Measurements from ENCODE around the gene PIP4K2B.
A peak's percentile ranks its signal among the peaks of the same experiment; 100 is the strongest.

PIP4K2B gene

DNA sequence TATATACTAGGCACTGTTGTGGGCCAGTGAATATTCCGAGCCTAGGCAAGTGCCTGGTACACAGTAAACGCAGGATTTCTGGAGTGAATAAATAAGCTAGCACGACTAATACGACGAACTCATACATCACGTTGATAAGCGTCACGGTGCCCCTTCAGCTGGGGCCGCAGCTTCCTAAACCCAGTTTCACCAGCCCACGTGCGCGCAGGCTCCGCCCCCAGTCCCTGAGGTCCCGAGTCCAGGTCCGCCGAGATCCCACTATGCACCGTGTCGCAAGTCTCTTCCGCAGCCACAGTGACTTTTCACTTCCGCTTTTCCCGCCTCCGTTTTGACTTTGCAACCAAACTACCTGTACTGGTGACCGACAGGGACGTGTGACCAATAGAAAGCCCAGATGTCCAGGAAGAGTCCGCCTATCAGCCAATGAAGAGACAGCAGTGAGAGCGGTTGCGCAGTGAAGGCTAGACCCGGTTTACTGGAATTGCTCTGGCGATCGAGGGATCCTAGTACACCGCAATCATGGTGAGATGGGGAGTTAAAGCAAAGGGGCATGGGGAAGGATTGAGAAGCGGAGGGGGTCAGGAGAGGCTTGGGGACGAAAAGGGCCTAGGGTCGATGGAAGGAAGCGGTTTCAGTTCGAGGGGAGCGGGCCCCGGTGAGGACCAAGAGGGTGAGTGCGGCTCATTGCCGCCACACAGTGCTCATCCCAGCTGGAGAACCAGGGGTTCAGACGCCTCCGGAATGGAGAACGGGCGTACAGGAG, 46.9 kb downstream of the PIP4K2B start, which contains the start of gene PSMB3:
Gene PSMB3, plus strand, starts transcription at position 434 of the 763 bp plus-strand sequence. Its CDS starts 86 bp downstream, at position 520.
- DNase-seq (peak; percentile 98), ATAC-seq (replicated peaks) (peak; percentile 89 to 91)
- Mint-ChIP-seq H3K4me3 (peak within 1 kb of the TSS; percentile 95 to 97), H3K27me3 (peaks cover 22 to 27% of the 10 kb centered on the region in 2 donors), H3K27ac (peak within 1 kb of the TSS; percentile 97), H3K36me3 (peaks cover 21 to 27% of the 10 kb centered on the region in 2 donors), H3K4me1 (peaks cover 30 to 44% of the 10 kb centered on the region in 2 donors), H3K9me3 (no peaks in the 10 kb centered on the region)

DNA sequence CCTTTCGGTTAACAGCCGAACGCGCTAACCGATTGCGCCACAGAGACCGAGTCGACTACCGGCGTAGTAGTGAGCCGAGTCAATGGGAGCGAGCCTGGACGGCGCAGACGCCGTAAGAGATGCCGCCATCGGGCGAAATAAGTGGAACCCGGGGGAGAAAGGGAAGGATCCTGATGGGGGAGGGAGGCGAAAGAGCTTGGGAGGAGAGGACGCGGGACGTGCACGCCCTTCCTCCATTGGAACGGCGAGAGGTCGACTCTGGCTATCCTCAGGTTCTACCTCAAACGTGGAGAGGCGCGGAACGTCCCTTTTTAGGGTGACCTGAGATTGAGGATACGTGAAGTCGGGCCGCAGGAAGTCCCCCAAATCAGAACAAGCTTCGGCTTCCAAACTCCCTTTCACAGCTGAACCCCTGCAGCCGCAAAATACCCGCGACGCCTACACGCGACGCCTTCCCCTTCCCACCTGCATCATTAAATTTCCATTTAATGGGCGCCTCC, 47.5 kb downstream of the PIP4K2B start:
- Mint-ChIP-seq H3K4me3 (peak overlapping the region; percentile 95 to 97), H3K27me3 (peaks cover 24 to 30% of the 10 kb centered on the region in 2 donors), H3K36me3 (peaks cover 21 to 27% of the 10 kb centered on the region in 2 donors), H3K9me3 (no peaks in the 10 kb centered on the region), H3K27ac (peak overlapping the region; percentile 97), H3K4me1 (peaks cover 31 to 47% of the 10 kb centered on the region in 2 donors)
- ATAC-seq (replicated peaks) (peak; percentile 41 to 45), DNase-seq (peak; percentile 76)

- ATAC-seq (replicated peaks) (no peak), DNase-seq (no peak)
- Mint-ChIP-seq H3K27ac (peak overlapping the region; percentile 97), H3K4me3 (peak overlapping the region; percentile 95 to 97), H3K9me3 (no peaks in the 10 kb centered on the region), H3K4me1 (peaks cover 37 to 53% of the 10 kb centered on the region in 2 donors), H3K36me3 (peaks cover 21 to 24% of the 10 kb centered on the region in 2 donors), H3K27me3 (peaks cover 30 to 36% of the 10 kb centered on the region in 2 donors)
Observed at GRCh38 chr17:38751144-38751807, 48.1 kb downstream of the PIP4K2B start.

DNA sequence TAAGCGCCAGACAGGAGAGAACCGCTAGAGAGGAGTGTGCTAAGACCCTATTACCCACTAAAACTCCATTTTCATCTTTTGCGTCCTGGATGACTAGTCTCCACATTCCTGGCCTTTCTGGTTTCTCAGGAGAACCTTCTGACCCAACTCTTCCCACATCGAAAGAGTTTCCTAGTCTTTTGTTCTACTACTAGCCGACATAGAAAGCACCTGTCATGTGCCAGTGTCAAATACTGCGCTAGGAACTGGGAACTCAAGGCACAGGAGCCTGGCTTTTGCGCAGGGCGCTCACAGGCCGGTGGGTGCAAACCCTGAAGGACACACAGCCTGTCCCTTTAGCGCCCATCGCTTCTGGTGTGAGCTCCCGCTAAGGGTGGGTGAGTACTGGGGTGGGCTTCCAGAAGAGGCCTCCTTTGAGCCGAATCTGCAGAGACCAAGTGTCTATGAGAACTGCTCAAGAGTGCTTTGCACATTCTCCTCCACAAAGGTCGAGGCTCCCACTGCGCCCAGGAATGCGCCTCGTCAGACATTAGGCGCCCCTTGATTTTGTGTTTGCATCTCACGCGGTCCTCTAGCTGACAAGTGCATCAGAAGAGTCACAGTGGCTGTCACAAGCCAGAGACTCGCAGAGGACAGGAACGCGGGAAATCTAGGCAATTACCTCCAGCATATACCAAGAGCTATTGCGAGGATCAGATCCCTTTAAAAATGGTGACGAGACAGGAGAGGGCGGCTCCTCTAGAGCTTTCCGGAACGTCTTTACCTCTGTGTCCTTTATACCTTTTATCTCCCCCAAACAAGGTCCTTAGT, 48.8 kb downstream of the PIP4K2B start:
- peaks cover 42 to 61% of the 10 kb centered on the region in 2 donors for H3K4me1 Mint-ChIP-seq
- DNase-seq (no peak), ATAC-seq (replicated peaks) (no peak)
- H3K27ac Mint-ChIP-seq = peak overlapping the region; percentile 97
- peaks cover 14 to 18% of the 10 kb centered on the region in 2 donors for H3K36me3 Mint-ChIP-seq
- H3K9me3 Mint-ChIP-seq = no peaks in the 10 kb centered on the region
- H3K27me3 Mint-ChIP-seq = peaks cover 35 to 40% of the 10 kb centered on the region in 2 donors
- H3K4me3 Mint-ChIP-seq = peak overlapping the region; percentile 95 to 97

GRCh38 chr17:38750044-38750311, 49.4 kb downstream of the PIP4K2B start:
- peaks cover 42 to 65% of the 10 kb centered on the region in 2 donors for H3K4me1 Mint-ChIP-seq
- DNase-seq (no peak), ATAC-seq (replicated peaks) (no peak)
- peaks cover 35 to 40% of the 10 kb centered on the region in 2 donors for H3K27me3 Mint-ChIP-seq
- peak overlapping the region; percentile 76 to 79 for H3K4me3 Mint-ChIP-seq
- H3K9me3 Mint-ChIP-seq = no peaks in the 10 kb centered on the region
- H3K27ac Mint-ChIP-seq = no peak overlapping the region
- H3K36me3 Mint-ChIP-seq = peaks cover 14 to 18% of the 10 kb centered on the region in 2 donors

- ATAC-seq (replicated peaks) (no peak), DNase-seq (no peak)
- Mint-ChIP-seq H3K4me1 (peaks cover 39 to 65% of the 10 kb centered on the region in 2 donors), H3K27ac (no peak overlapping the region), H3K9me3 (no peaks in the 10 kb centered on the region), H3K36me3 (peaks cover 10 to 14% of the 10 kb centered on the region in 2 donors), H3K4me3 (peak overlapping the region; percentile 76 to 79), H3K27me3 (peaks cover 38 to 45% of the 10 kb centered on the region in 2 donors)
Observed at GRCh38 chr17:38749223-38750043, 49.9 kb downstream of the PIP4K2B start.

DNA sequence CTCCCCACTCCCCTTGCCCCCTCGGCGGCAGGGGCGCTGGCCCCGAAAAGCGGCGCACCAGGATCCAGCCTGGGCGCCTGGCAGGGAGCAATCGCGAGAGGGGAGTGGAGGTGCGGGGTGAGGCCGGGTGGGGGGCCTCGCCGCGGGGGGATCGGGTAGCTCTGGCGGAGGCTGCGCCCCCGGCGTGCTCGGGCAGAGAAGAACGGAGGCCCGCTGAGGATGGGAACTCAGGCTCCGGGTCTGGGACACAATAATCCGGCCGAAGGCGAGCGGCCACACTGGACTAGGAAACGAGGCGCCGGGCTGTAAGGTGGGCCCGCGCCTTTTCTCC, 50.5 kb downstream of the PIP4K2B start:
- Mint-ChIP-seq H3K4me3 (peak overlapping the region; percentile 76 to 79), H3K27me3 (peaks cover 38 to 48% of the 10 kb centered on the region in 2 donors), H3K36me3 (peaks cover 9 to 12% of the 10 kb centered on the region in 2 donors), H3K9me3 (no peaks in the 10 kb centered on the region), H3K27ac (no peak overlapping the region), H3K4me1 (peaks cover 37 to 63% of the 10 kb centered on the region in 2 donors)
- ATAC-seq (replicated peaks) (no peak), DNase-seq (no peak)

DNA sequence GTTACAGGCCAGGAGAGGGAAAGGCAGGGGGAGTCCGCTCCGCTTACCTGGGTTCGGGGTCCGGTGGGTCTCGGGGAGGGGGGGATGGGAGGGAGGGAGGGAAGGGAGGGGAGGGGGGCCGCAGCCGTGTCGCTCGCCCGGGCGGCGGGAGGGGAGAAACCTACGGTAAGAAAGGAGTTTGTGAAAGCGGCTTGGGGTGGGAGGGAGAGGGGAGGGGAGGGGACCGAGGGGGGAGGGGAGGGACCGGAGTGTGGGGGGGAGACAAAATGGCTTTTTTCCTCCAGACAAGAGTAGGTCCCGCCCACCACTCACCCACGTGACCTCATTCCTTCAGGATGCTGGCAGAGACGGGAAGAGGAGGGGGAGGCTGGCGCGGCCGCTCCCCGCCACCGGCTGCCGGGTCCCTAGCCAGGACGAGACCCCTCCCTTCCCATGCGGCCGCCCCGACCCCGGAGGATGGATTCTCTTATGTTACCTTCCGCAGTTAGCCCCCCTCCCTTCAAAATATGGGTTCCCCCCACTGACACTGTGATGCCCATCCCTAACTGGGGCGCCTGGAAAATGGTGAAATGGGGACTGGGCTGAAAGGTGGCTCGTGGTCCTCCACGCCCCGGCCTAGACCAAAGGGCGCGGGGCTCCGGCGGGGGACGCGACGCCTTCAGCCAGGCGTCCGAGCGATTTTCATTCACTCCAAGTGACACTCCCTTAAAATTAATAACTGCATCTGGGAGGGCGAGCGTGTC, 51.0 kb downstream of the PIP4K2B start, which contains the start of gene PCGF2:
Gene PCGF2, minus strand, starts transcription at position 188 of the 743 bp plus-strand sequence. CDS start 7,934 bp downstream, outside the sequence.
- Mint-ChIP-seq H3K4me3 (peak within 1 kb of the TSS; percentile 85 to 86), H3K4me1 (peaks cover 34 to 58% of the 10 kb centered on the region in 2 donors), H3K27me3 (peaks cover 38 to 48% of the 10 kb centered on the region in 2 donors), H3K9me3 (no peaks in the 10 kb centered on the region), H3K36me3 (peaks cover 5 to 8% of the 10 kb centered on the region in 2 donors), H3K27ac (peak within 1 kb of the TSS; percentile 66)
- DNase-seq = no peak
- ATAC-seq (replicated peaks) = no peak

DNA sequence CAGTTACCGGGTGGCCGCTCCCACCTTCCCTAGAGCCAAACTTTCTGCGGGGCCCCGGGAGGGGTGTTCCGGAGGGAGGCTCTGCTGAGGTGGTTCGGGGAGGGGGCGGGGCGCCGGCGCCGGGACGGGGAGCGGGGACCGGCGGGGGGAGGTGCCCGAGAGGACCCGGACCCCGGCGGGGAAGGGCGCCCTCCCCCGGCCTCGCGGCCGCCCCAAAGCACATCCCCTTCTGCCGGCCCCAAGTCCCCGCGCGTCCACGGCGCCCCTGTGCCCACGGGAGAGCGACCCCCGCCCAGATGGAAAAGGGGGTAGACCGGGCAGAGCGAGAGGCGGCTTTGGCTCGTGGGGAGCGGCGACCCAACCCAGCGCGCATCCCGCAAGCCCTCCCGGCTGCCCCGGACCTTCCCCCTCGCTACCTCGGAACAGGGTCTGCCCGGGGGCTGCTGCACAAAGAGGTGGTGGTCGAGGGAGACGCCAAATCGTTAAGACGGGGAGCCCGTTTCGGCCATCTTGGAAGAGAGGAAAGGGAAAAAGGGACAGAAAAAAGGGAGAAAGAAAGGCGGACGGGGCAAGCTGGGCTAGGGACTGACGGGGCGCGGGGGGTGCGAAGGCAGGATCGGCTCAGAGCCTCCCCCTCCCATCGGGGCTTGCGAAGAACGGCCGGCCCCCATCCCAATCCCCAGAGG, 51.8 kb downstream of the PIP4K2B start:
- H3K27ac Mint-ChIP-seq = peak overlapping the region; percentile 66
- H3K36me3 Mint-ChIP-seq = peaks cover 4 to 6% of the 10 kb centered on the region in 2 donors
- H3K9me3 Mint-ChIP-seq = no peaks in the 10 kb centered on the region
- peaks cover 38 to 48% of the 10 kb centered on the region in 2 donors for H3K27me3 Mint-ChIP-seq
- peak overlapping the region; percentile 85 to 86 for H3K4me3 Mint-ChIP-seq
- peaks cover 37 to 55% of the 10 kb centered on the region in 2 donors for H3K4me1 Mint-ChIP-seq
- ATAC-seq (replicated peaks) = no peak
- DNase-seq = no peak

DNA sequence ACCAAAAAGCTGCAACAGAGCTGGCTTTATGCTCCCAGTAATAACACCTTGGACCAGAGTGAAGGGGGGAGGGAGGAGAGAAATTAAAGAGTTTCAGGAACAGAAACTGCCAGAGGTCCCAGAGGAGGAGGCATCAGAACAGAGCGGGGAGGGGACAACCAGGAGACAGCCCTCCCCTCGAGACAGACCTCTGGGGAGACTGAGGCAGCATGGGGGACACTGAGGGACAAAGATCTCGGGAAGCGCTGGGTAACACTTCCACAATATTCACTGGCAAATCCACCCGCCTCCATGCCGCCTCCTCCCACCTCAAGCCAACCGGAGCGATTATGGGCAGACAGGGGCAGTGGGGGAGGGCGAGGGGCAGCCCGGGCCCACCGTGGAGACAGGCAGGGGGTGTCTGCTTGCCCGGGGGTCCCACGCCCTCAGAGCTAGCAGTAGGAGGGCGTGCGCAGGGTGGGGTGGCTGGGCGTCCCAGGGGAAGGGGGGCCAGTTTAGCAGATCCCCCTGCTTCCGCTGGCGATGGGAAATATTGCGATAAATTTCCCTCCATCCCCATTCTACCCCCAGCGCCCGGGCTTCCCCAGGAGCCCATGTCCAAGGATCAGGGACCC, 52.4 kb downstream of the PIP4K2B start:
- ATAC-seq (replicated peaks) = peak; percentile 58 to 60
- H3K9me3 Mint-ChIP-seq = no peaks in the 10 kb centered on the region
- H3K4me3 Mint-ChIP-seq = peak overlapping the region; percentile 85 to 86
- peaks cover 3 to 4% of the 10 kb centered on the region in 2 donors for H3K36me3 Mint-ChIP-seq
- H3K4me1 Mint-ChIP-seq = peaks cover 37 to 54% of the 10 kb centered on the region in 2 donors
- peak overlapping the region; percentile 22 for H3K27ac Mint-ChIP-seq
- H3K27me3 Mint-ChIP-seq = peaks cover 38 to 48% of the 10 kb centered on the region in 2 donors
- DNase-seq = no peak

- H3K4me3 Mint-ChIP-seq = peak overlapping the region; percentile 85 to 86
- H3K27me3 Mint-ChIP-seq = peaks cover 32 to 45% of the 10 kb centered on the region in 2 donors
- ATAC-seq (replicated peaks) = peak in 1 of 2 donors; percentile 3
- H3K4me1 Mint-ChIP-seq = peaks cover 31 to 47% of the 10 kb centered on the region in 2 donors
- H3K36me3 Mint-ChIP-seq = no peaks in the 10 kb centered on the region
- H3K27ac Mint-ChIP-seq = peak overlapping the region; percentile 22
- no peak for DNase-seq
- no peaks in the 10 kb centered on the region for H3K9me3 Mint-ChIP-seq
Observed at GRCh38 chr17:38746004-38746848, 53.1 kb downstream of the PIP4K2B start.

Measured in stimulated activated naive B cell treated with anti-CD40 and anti-IgM and Interleukin-4, amounts not matched to agents 10 μg/mL and 1 μg/mL and 100 μg/mL, for 72 hours (primary cell).